ENCODE results near the gene TTC39A.

Gene TTC39A

GRCh38 chr1:51359879-51360278 is 29.5 kb upstream of the TTC39A start:
- Histone ChIP-seq H3K79me2 (ENCODE audit: insufficient read depth, low read length) (no peaks in the 10 kb centered on the region), H3K36me3 (ENCODE audit: insufficient read depth, low read length) (peaks cover 71% of the 10 kb centered on the region), H3K4me2 (ENCODE audit: low read length) (no peak overlapping the region), H4K20me1 (ENCODE audit: insufficient read depth, low read length) (no peaks in the 10 kb centered on the region), H3K9me3 (ENCODE audit: low read length) (no peaks in the 10 kb centered on the region), H3K9me2 (ENCODE audit: low read depth, low read length) (no peaks in the 10 kb centered on the region), H3K4me3 (ENCODE audit: low read depth, low read length, poor library complexity, severe bottlenecking) (no peak overlapping the region), H3K9ac (ENCODE audit: low read length) (no peak overlapping the region), H3K4me1 (ENCODE audit: insufficient read depth, low read length, severe bottlenecking) (no peaks in the 10 kb centered on the region), H3K27ac (ENCODE audit: low read depth, low read length, poor library complexity, severe bottlenecking) (no peak overlapping the region), H3F3A (ENCODE audit: insufficient read depth, low read length) (no peaks in the 10 kb centered on the region), H3K27me3 (ENCODE audit: insufficient read depth, low read length) (no peaks in the 10 kb centered on the region), H2AFZ (ENCODE audit: low read length) (no peak overlapping the region)
- TF ChIP-seq, protein P1, sequence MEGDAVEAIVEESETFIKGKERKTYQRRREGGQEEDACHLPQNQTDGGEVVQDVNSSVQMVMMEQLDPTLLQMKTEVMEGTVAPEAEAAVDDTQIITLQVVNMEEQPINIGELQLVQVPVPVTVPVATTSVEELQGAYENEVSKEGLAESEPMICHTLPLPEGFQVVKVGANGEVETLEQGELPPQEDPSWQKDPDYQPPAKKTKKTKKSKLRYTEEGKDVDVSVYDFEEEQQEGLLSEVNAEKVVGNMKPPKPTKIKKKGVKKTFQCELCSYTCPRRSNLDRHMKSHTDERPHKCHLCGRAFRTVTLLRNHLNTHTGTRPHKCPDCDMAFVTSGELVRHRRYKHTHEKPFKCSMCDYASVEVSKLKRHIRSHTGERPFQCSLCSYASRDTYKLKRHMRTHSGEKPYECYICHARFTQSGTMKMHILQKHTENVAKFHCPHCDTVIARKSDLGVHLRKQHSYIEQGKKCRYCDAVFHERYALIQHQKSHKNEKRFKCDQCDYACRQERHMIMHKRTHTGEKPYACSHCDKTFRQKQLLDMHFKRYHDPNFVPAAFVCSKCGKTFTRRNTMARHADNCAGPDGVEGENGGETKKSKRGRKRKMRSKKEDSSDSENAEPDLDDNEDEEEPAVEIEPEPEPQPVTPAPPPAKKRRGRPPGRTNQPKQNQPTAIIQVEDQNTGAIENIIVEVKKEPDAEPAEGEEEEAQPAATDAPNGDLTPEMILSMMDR (IDR thresholded peaks at IDR 0.05; ENCODE audit: low read length) = no peak
- TF ChIP-seq EZH2 (IDR thresholded peaks at IDR 0.05; ENCODE audit: borderline replicate concordance, low read length) = no peak

GRCh38 chr1:51355382-51355781 is 25.0 kb upstream of the TTC39A start:
- no peak overlapping the region for H2AFZ ChIP-seq (ENCODE audit: low read length)
- no peaks in the 10 kb centered on the region for H3K9me2 ChIP-seq (ENCODE audit: low read depth, low read length)
- no peak overlapping the region for H3K27ac ChIP-seq (ENCODE audit: low read depth, low read length, poor library complexity, severe bottlenecking)
- H3K4me2 ChIP-seq (ENCODE audit: low read length) = no peak overlapping the region
- H3K36me3 ChIP-seq (ENCODE audit: insufficient read depth, low read length) = peaks cover 38% of the 10 kb centered on the region
- H3K27me3 ChIP-seq (ENCODE audit: insufficient read depth, low read length) = no peaks in the 10 kb centered on the region
- no peaks in the 10 kb centered on the region for H3K9me3 ChIP-seq (ENCODE audit: low read length)
- no peaks in the 10 kb centered on the region for H3K4me1 ChIP-seq (ENCODE audit: insufficient read depth, low read length, severe bottlenecking)
- TF ChIP-seq, protein P1 (IDR thresholded peaks at IDR 0.05; ENCODE audit: low read length) = no peak
- no peak for TF ChIP-seq EZH2 (IDR thresholded peaks at IDR 0.05; ENCODE audit: borderline replicate concordance, low read length)
- no peaks in the 10 kb centered on the region for H3K79me2 ChIP-seq (ENCODE audit: insufficient read depth, low read length)
- H4K20me1 ChIP-seq (ENCODE audit: insufficient read depth, low read length) = no peaks in the 10 kb centered on the region
- H3F3A ChIP-seq (ENCODE audit: insufficient read depth, low read length) = no peaks in the 10 kb centered on the region
- H3K9ac ChIP-seq (ENCODE audit: low read length) = no peak overlapping the region
- no peak overlapping the region for H3K4me3 ChIP-seq (ENCODE audit: low read depth, low read length, poor library complexity, severe bottlenecking)

DNA sequence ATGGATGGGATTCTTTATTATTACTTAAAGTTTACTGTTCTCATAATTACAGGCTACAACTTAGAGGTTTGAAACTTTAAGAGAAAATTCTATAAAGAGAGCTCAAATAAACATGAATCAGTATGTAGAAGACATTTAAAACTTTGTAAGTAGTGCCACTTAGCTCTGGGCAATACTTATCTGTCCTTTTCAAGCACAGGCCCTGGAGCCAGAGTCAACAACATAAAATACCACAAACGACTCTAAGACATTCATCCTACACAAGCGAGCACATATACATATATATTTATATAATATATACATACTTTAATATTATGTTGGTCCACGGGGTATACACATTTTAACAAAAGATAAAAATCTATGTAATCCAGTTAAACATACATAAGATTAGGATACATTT is 24.1 kb upstream of the TTC39A start:
- H2AFZ ChIP-seq (ENCODE audit: low read length) = no peak overlapping the region
- H3K9ac ChIP-seq (ENCODE audit: low read length) = no peak overlapping the region
- no peaks in the 10 kb centered on the region for H3K9me3 ChIP-seq (ENCODE audit: low read length)
- TF ChIP-seq, protein P1 (IDR thresholded peaks at IDR 0.05; ENCODE audit: low read length) = no peak
- TF ChIP-seq EZH2 (IDR thresholded peaks at IDR 0.05; ENCODE audit: borderline replicate concordance, low read length) = no peak
- no peaks in the 10 kb centered on the region for H3K79me2 ChIP-seq (ENCODE audit: insufficient read depth, low read length)
- H3K27ac ChIP-seq (ENCODE audit: low read depth, low read length, poor library complexity, severe bottlenecking) = no peak overlapping the region
- no peaks in the 10 kb centered on the region for H3F3A ChIP-seq (ENCODE audit: insufficient read depth, low read length)
- H3K4me1 ChIP-seq (ENCODE audit: insufficient read depth, low read length, severe bottlenecking) = no peaks in the 10 kb centered on the region
- no peak overlapping the region for H3K4me2 ChIP-seq (ENCODE audit: low read length)
- H3K4me3 ChIP-seq (ENCODE audit: low read depth, low read length, poor library complexity, severe bottlenecking) = no peak overlapping the region
- H3K27me3 ChIP-seq (ENCODE audit: insufficient read depth, low read length) = no peaks in the 10 kb centered on the region
- H3K36me3 ChIP-seq (ENCODE audit: insufficient read depth, low read length) = peaks cover 36% of the 10 kb centered on the region
- H4K20me1 ChIP-seq (ENCODE audit: insufficient read depth, low read length) = no peaks in the 10 kb centered on the region
- no peaks in the 10 kb centered on the region for H3K9me2 ChIP-seq (ENCODE audit: low read depth, low read length)
